Panc1 (cell line): ENCODE measurements around the gene RPL26. TPM values are rescaled to one million over a fixed set of nuclear protein-coding genes. Genes with fewer than 3 reads are reported as not detected.

Source experiments
- ATAC-seq: fragments of 200-7000 bp; cut with Tn5 transposase; 2 replicates; pipeline ENCODE4 v1.9.1; 2020; ENCODE audit warnings: mild to moderate bottlenecking, moderate library complexity
- BruUV-seq: library from RNA; stranded (reverse); fragments of 400-500 nt; replicated peaks from 2 replicates; lab custom pipeline; 2021; lab: Mats Ljungman, UMichigan
- CTCF ChIA-PET: fragments of 300-600 bp; sonication (Branson Sonifier 250); formaldehyde crosslinking; loops from one replicate; lab custom pipeline; 2022; ENCODE audit warnings: antibody characterized with exemption; lab: Charles Lee
- POLR2A ChIA-PET: fragments of 300-600 bp; sonication (Branson Sonifier 250); formaldehyde crosslinking; loops from one replicate; lab custom pipeline; 2022; ENCODE audit warnings: antibody characterized with exemption; lab: Charles Lee
- DNase-seq: peaks from one replicate; pipeline ENCODE4 v3.0.0-alpha.2; 2010; ENCODE audit warnings: low read depth, low spot score
- H3K27ac ChIP-seq: 2 replicates; pipeline ENCODE4 v1.5.1; 2011; ENCODE audit warnings: mild to moderate bottlenecking, low read length, inconsistent platforms
- H3K27me3 ChIP-seq: fragments of 200-500 bp; sonication (Bioruptor generic); 2 replicates; pipeline ENCODE4 v1.6.0; 2014; ENCODE audit warnings: low read length, inconsistent platforms; ENCODE audit not compliant: control insufficient read depth, insufficient read depth
- H3K36me3 ChIP-seq: fragments of 200-500 bp; sonication (Bioruptor generic); 2 replicates; pipeline ENCODE4 v1.5.1; 2014; ENCODE audit warnings: inconsistent platforms, mild to moderate bottlenecking, low read length, moderate library complexity; ENCODE audit not compliant: control insufficient read depth, insufficient read depth
- H3K4me1 ChIP-seq: 2 replicates; pipeline ENCODE4 v1.5.1; 2011; ENCODE audit warnings: inconsistent platforms, mild to moderate bottlenecking, low read length, moderate library complexity; ENCODE audit not compliant: control insufficient read depth, insufficient read depth
- H3K4me3 ChIP-seq, 2 experiments: 2 replicates each; pipeline ENCODE4 v1.5.1; 2011 to 2012; ENCODE audit warnings: low read depth in 2 of 2, low read length in 2 of 2, mild to moderate bottlenecking in 2 of 2, inconsistent platforms in 1 of 2, moderate library complexity in 1 of 2
- H3K9me3 ChIP-seq: fragments of 200-500 bp; sonication (Bioruptor generic); 2 replicates; pipeline ENCODE4 v1.5.1; 2014; ENCODE audit warnings: low read depth, mild to moderate bottlenecking, inconsistent platforms, low read length, moderate library complexity; ENCODE audit not compliant: control insufficient read depth, insufficient read depth
- POLR2AphosphoS5 ChIP-seq: IDR thresholded peaks from 2 replicates; pipeline ENCODE4 v1.6.1; 2012; ENCODE audit warnings: mild to moderate bottlenecking, low read depth, low read length, moderate library complexity
- REST ChIP-seq, 2 experiments: IDR thresholded peaks; 2 replicates each; pipeline ENCODE4 v1.6.1; 2011 to 2012; ENCODE audit warnings: low read depth in 2 of 2, control low read depth in 1 of 2, low read length in 1 of 2, mild to moderate bottlenecking in 1 of 2, moderate library complexity in 1 of 2; ENCODE audit not compliant: insufficient read depth in 1 of 2
- SIN3A ChIP-seq: IDR thresholded peaks from 2 replicates; pipeline ENCODE4 v1.6.1; 2012; ENCODE audit warnings: low read depth, mild to moderate bottlenecking, low read length, moderate library complexity, borderline replicate concordance; ENCODE audit not compliant: insufficient read depth
- TCF7L2 ChIP-seq: IDR thresholded peaks from 2 replicates; pipeline ENCODE4 v1.6.1; 2011; ENCODE audit warnings: mild to moderate bottlenecking, low read depth, low read length, inconsistent platforms
- in situ Hi-C: cut with HindIII; loops from 2 replicates; pipeline ENCODE4 v1.10.0; 2016; ENCODE audit warnings: low sequenced_read_pairs, low pct_unique_long_range_greater_than_20kb
- intact Hi-C: fragments of 100-400 bp; cut with micrococcal nuclease; formaldehyde crosslinking; loops from one replicate; pipeline ENCODE4 v1.10.0; 2022; ENCODE audit not compliant: unreplicated experiment
- total RNA-seq: library from RNA; stranded (reverse); gene quantifications from one replicate; pipeline ENCODE4 v1.2.1, GENCODE V29; 2021; ENCODE audit not compliant: unreplicated experiment
- TF ChIP-seq, protein P1 (sequence below): fragments of 450-650 bp; IDR thresholded peaks from 2 replicates; pipeline ENCODE4 v1.5.1; 2017; ENCODE audit warnings: mild to moderate bottlenecking

The RPL26 gene
- total RNA-seq, 1 experiment from 2014 or later: 865 TPM

DNA sequence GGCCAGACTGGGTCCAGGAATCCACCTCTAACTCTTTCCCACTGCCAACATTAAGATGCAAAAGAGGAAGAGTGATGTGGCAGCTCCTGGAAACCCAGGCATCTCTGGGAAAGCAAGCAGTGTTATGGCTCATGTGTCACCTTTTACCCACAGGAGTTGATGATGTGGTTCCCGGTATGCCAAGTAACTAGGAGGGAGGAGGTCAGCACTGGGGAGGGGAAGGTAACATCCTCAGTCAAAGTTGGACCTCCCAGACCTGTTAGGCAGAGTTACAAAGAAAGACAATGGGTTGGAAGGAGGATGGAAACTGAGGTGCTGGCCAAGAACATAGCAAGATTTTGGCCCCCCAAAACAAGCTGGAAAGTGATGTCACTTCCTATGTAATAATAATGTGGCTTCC is 17.9 kb downstream of the RPL26 start:
- in situ Hi-C loops: no loop called here
- ATAC-seq (no peak), DNase-seq (no peak)
- no peaks in the 10 kb centered on the region for H3K9me3 ChIP-seq
- ChIA-PET POLR2A (no interaction called here), CTCF (no interaction called here)
- TF ChIP-seq REST (IDR thresholded peaks at IDR 0.05; ENCODE audit: insufficient read depth in 1 of 2, low read depth in 2 of 2, low read length in 1 of 2) (no peak), SIN3A (no peak), TCF7L2 (no peak), POLR2AphosphoS5 (no peak)
- TF ChIP-seq, protein P1, sequence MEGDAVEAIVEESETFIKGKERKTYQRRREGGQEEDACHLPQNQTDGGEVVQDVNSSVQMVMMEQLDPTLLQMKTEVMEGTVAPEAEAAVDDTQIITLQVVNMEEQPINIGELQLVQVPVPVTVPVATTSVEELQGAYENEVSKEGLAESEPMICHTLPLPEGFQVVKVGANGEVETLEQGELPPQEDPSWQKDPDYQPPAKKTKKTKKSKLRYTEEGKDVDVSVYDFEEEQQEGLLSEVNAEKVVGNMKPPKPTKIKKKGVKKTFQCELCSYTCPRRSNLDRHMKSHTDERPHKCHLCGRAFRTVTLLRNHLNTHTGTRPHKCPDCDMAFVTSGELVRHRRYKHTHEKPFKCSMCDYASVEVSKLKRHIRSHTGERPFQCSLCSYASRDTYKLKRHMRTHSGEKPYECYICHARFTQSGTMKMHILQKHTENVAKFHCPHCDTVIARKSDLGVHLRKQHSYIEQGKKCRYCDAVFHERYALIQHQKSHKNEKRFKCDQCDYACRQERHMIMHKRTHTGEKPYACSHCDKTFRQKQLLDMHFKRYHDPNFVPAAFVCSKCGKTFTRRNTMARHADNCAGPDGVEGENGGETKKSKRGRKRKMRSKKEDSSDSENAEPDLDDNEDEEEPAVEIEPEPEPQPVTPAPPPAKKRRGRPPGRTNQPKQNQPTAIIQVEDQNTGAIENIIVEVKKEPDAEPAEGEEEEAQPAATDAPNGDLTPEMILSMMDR: no peak
- no peak overlapping the region for H3K27ac ChIP-seq
- H3K4me1 ChIP-seq: no peaks in the 10 kb centered on the region
- BruUV-seq: no TSS peak
- intact Hi-C loops: no loop called here
- H3K27me3 ChIP-seq: no peaks in the 10 kb centered on the region
- no peaks in the 10 kb centered on the region; the same call in 1 of the 2 replicates for H3K36me3 ChIP-seq
- H3K4me3 ChIP-seq: no peak overlapping the region

DNA sequence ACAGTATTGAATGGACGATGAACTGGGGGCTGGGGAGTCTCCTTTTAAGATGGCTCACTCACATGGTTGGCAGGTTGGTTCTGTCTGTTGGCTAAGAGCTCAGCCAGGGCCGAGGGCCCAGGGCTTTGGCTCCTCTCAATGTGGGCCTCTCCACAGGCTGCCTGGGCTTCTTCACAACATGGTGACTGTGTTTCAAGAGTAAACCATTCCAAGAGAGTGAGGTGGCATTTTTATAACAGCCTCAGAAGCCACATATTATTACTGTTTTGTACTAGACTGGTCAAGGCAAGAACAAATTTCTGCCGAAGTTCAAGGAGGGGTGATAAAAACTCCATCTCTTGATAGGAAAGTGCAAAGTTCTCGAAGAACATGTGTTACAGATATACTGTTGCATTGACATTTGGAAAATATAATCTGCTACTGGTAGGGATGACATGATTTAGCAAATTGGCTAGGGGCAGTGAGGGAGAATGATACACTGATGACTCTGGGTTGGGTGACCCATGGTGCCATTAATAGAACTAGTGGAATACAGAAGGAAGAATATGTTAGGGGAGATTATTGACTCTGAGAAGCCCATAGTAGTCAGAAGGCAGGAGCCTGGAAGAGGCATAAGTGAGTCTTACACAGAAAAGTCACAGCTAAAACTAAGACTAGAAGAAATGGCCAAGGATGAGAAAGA is 20.2 kb downstream of the RPL26 start:
- no peak overlapping the region for H3K4me3 ChIP-seq
- H3K36me3 ChIP-seq: no peaks in the 10 kb centered on the region
- H3K4me1 ChIP-seq: no peaks in the 10 kb centered on the region
- intact Hi-C loops: no loop called here
- H3K27me3 ChIP-seq: no peaks in the 10 kb centered on the region
- POLR2A ChIA-PET: no interaction called here
- in situ Hi-C loops: no loop called here
- CTCF ChIA-PET: no interaction called here
- ATAC-seq: no peak
- H3K9me3 ChIP-seq: no peaks in the 10 kb centered on the region
- no peak overlapping the region for H3K27ac ChIP-seq
- DNase-seq: no peak
- TF ChIP-seq, protein P1: no peak
- BruUV-seq: no TSS peak
